Measurements from ENCODE around the gene FAM156B.
"Not testable (repeated sequence)": the region's sequence is repeated elsewhere in the genome, so short reads cannot be mapped to it uniquely, and the experiment has no call there.

The FAM156B gene, protein sequence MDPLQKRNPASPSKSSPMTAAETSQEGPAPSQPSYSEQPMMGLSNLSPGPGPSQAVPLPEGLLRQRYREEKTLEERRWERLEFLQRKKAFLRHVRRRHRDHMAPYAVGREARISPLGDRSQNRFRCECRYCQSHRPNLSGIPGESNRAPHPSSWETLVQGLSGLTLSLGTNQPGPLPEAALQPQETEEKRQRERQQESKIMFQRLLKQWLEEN

DNA sequence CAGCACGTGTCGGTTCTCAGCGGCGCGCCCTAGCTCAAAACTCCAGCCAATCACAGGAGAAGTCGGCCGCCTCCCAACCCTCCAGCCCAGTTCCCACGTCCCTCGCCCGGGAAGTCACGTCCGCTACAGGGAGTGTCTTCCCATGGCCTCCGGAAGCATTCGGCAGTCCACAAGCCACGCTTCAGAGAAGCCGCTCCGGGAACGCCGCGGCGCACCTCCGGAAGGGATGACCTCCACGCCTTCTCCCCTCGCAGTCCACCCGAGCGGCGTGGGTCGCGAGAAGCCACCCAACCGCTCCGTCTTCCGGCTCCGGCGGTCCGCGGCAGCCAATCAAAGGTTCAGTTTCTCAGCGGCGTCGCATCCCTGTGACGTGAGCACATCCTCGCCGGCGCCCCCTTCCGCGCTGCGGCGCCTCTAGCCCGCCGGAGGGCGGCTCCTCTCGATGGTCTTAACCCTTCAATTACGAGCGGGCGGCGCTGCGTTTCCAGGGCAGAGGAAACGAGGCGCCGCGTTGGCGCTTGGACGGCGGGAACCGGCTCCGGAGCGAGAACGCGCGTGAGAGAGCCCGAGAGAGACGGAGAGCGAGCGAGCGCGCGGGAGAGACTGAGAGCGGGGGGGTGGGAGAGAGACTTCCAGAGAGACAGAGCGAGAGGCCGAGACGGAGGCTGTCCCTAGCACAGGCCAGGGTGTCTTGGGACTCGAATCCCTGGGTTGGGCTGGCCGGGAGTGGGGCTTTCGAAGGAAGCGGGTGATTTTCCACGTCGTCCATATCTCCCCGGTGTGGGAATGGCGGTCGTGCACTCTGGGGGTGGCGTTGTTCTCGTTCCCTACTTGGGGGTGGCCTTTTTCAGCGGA is at the start of gene FAM156B:
Gene FAM156B (plus strand): TSS at position 476 of the 855 bp plus-strand sequence. CDS start 9,896 bp downstream, outside the sequence.
- not testable (repeated sequence) for H3K27ac ChIP-seq, H3K4me3 ChIP-seq

DNA sequence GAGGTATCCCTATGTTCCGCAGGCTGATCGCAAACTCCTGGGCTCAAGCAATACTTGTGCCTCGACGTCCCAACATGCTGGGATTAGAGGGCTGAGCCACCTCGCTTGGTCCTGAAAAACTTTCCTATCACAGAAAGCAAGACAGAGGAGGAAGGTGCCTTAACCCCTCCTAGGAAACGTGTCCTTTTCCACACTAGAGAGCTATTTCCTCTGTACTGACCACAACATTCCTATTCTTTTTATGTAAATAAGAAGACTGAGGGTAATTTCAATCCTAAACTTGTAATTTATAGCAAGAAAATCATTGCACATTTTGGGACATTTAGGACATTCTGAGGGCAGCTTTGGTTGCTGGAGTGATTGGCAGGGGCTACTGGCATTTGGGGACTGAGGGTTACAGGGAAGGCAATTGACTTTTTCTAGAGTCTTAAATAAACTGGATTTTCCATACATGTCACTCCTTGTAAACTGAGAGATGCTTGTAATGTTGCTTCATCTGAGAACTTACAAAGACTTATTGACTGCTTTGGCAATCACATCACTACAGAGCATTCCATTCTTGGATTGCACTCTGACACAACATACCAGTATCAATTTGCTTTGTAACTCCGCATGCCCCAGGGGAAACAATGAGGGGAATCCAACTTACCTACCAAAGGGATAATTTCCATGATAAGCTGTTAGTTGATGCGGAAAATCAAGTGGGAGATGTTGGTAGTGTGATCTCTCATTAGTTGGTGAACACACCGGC is 44.8 kb upstream of the FAM156B start:
- H3K27ac ChIP-seq = no peak overlapping the region
- no peak overlapping the region for H3K4me3 ChIP-seq

DNA sequence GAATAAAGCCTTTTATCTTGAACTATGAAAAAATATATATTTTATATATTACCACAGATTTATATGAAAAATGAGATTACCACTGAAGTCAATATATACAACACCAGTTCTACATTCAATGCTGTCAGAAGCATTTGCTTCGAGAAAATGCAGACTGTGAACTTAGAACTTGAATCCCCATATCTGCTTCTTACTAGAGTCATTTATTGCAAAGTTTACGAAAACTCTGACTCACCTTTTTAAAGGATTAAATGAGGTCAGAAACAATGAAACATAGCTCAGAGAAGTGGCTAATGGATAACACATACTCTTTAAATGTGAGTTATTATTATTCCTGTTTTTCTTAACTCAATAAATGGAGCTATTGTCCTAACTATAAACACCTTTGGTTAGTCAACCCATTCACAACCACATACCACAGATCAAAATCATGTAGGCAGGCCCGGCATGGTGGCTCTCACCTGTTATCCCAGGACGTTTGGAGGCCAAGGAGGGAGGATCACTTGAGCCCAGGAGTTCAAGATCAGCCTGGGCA is 40.1 kb upstream of the FAM156B start:
- H3K4me3 ChIP-seq, H3K27ac ChIP-seq: not testable (repeated sequence)

DNA sequence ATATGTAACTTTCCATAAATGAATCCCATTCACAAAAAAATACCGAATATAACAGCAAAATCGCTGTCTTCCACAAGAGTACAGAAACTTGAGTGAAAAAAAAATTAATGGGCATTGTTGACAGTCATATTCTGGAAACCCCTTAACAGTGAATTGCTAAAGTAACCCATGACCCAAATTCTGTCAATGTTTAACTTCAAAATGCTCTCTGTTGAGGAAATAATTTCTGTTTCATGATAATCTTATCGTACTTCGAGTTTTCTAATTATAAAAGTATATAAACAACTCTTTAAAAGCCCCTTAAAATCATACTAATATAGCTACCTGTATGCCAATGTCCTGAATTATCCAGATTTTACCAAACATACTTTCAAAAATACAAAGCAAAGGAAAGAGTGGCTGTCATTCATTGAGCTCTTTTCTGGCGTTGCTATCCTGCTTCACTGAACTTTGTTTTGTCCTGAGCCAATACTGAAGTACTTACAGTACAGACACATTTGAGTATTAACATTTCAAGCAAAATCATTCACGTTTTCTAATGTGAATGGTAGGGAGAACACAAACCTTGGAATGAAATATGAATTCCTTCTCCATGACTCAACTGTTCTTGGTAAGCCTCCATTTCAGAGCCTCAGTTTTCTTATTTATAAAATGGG is 31.7 kb upstream of the FAM156B start:
- no peak overlapping the region for H3K27ac ChIP-seq
- H3K4me3 ChIP-seq = no peak overlapping the region

DNA sequence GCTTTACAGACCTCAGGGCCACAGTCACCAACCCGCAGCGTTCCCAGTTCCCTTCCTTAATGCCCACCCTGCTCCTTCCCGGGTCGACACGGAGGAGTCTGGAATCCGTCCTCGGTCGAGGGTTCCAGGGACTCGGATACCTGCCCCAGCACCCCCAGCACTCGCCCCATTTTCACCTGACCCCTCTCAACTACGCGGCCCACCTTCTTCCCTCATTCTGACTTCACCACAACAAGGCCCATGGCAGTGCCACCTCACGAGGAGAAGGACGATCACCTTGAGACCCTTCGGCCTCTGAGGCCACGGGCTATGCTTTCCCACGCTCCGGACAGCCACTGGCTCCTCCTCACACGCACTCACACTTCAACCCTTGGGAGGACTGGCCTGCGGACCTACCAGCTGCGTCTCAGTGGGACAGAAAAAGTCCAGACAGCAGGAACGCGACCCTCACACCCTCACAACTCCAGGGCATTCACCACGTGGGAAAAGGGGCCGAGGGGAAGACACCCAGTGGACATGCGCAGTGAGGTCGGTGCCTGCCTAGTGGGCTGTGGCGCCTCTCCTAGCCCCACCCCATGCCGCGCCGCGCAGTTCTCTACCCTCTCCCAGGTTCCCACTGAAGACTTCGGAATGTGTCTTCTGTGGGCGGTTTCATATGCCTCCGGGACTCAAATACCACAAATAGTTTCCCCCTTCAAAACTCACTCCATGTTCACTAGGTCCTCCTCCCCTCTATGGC is 29.4 kb upstream of the FAM156B start, which contains the start of gene XAGE3:
Gene XAGE3 (minus strand): TSS at position 474 of the 739 bp plus-strand sequence. CDS start 950 bp downstream, outside the sequence.
- Histone ChIP-seq H3K27ac (no peak within 1 kb of the TSS), H3K4me3 (no peak within 1 kb of the TSS)

DNA sequence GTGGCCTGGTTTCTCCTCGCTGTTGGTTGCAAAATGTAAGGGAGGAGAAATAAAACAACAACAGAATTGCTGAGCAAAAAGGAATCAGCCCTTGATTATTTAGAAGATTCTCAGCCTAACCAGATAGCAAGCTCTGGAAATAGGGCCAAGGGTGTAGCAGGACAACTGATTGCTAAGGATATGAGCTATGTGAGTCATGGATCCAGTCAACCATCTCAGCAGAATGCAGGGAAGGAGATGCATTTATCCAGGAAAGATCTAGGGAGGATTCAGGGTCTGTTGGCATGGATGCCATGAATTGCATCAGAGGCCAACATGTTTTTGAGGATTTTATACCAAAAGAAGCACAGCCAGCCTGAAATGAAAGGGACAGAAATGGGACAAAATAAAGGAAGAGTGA is 27.1 kb upstream of the FAM156B start:
- Histone ChIP-seq H3K4me3 (no peak overlapping the region), H3K27ac (no peak overlapping the region)

DNA sequence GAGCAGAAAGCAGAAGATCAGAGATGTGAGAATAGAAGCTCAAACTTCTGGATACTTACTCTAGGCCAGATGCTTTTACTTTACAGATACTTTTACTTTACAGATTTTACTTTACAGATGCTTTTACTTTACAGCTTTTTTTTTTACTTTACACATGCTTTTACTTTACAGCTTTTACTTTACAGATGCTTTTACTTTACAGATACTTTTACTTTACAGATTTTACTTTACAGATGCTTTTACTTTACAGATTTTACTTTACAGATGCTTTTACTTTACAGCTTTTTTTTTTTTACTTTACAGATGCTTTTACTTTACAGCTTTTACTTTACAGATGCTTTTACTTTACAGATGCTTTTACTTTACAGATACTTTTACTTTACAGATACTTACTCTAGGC is 23.3 kb upstream of the FAM156B start:
- H3K27ac ChIP-seq, H3K4me3 ChIP-seq: not testable (repeated sequence)

DNA sequence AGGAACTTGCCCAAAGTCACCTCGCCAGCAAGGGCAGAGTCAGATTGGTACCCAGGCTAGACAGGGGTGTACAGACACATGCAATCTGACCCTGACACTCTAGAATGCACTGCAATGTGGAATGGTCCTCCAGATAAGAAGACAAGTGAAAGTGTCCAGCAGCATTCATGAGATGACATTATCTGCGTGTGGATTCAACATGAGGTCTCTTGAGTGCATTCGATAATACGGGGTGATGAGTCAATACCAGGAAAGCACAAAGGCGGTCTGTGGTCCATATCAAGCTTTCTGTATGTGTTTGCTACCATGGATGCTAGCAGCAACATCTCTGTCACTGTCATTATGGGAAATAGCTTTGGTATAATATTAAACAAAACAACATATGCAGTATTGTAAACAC is 22.5 kb upstream of the FAM156B start:
- Histone ChIP-seq H3K4me3 (no peak overlapping the region), H3K27ac (no peak overlapping the region)

DNA sequence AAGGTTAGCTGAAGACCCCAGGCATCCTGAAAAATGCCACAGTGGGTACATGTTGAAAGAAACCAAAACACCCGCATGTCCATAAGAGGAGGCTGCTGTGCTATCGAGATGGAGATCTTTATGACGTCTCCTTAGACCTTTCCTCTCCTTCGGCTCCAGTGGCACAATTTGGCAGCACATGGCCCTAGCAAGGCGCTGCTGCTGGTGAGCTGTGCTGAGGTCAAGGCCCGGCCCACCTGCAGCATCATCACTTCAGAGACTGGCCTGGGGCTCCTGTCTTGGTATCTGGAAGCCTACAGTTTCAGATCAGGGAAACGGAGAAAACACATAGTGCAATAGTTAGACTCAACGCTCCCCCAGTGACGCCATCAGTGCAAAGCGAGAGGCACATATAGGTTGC is 21.7 kb upstream of the FAM156B start:
- H3K4me3 ChIP-seq, H3K27ac ChIP-seq: not testable (repeated sequence)

DNA sequence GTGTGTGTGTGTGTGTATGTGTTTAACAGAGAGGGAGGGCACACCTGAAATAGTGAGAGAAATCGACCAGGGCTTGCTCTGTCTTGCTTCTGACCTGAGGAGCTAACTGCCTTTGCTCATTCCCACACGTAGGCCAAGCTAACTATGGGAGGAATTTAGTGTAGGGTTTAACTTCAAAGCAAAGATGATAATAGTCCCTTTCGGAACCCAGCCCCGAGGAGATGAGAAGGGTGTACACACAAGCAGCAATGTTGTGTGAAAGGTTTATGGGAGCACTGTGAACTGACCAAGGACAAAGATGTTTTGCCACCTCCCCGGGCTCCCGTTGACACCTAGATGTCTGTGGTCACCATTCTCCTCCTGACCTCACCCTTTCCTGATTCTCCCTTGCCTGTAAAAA is 20.7 kb upstream of the FAM156B start:
- H3K27ac ChIP-seq, H3K4me3 ChIP-seq: not testable (repeated sequence)

DNA sequence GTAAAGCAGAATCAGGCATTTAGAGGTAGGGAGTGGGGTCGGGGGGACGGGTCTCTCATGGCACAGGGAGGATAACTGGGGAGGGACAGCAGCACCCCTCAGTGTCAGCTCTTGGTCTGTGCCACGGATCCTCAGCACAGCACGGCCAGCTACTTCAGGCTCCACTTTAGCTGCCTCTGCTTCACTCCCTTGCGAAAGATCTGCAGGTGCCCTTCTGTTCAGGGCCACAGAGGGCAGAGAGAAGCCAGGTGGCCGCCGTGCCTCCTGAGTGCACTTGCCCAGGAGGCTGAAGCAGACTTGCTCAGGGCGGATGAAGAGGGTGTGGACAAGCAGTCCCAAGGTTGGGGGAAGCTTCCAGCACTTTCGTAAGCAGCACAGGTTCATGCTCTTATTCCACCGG is 9.7 kb upstream of the FAM156B start:
- H3K27ac ChIP-seq, H3K4me3 ChIP-seq: not testable (repeated sequence)

DNA sequence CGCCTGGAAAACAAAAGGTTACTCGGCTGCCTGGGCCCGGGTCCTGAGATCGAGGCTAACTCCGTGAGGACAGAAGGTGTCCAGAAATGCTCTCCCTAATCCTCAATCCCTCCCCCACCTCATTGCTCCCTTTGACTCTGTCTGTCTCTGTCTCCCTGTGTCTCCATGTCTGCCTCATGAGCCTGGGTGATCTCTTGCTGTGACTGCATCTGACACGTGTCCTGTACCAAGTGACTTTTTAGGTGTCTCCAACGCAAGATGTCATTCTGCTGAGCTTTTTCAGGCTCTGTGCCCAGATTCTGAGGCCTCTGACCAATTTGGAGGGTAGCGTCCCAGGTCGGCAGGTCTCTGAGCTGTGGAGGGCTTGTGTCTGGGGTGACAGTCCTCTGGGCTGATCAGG is 9.0 kb upstream of the FAM156B start:
- H3K4me3 ChIP-seq, H3K27ac ChIP-seq: not testable (repeated sequence)

DNA sequence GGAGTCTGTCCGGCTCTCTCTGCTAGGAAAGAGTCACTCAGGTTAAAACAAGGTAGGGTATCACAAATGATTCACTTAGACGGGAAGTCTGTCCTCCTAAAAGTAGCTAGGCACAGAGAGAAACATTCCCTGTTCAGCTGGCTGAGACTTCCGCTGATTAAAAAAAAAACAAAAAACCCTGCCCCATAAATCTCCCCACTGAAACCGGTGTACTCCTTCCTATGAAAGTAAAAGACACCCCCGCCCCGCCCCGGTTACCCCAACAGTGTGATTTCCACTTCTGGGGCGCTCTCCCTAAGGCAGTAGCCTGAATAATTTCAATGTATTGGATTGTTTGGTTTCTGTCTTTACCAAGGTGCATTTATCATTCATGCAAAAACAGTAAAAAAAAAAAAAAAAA is 692 bp upstream of the FAM156B start:
- H3K4me3 ChIP-seq, H3K27ac ChIP-seq: not testable (repeated sequence)

DNA sequence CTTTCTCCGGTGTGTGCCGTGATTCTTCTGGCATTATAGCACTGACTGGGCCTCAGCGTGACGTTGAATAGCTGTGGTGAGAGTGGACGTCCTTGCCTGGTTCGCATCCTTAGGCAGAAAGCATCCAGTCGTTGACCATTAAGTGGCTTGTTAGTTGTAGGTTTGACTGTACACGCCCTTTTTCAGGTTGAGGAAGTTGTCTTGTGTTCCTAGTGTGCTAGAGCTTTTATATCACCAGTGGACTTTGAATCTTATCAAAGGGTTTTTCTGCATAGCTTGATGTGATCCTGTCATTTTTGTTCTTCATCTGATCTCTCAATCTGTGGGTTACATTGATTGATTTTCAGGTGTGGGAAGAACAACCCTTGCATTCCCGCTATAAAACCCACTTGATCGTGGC is 8.4 kb downstream of the FAM156B start:
- H3K27ac ChIP-seq, H3K4me3 ChIP-seq: not testable (repeated sequence)

DNA sequence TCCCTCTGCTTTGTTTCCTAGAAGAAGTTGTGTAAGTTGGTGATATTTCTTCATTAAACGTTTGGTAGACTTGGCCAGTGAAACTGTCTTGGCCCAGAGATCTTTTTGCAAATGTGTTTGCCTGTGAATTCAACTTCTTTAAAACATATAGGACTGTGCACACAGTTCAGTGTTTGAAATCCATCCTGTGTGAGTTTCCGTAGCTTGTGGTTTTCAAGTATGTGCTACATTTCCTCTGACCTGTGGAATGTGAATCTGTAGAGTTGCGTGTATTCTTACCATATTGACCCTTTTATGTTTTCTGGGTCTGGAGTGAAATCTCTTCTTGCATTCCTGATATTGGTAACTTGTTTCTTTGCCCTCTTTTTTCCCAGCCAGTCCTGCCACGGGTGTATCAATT is 8.9 kb downstream of the FAM156B start:
- not testable (repeated sequence) for H3K4me3 ChIP-seq, H3K27ac ChIP-seq

DNA sequence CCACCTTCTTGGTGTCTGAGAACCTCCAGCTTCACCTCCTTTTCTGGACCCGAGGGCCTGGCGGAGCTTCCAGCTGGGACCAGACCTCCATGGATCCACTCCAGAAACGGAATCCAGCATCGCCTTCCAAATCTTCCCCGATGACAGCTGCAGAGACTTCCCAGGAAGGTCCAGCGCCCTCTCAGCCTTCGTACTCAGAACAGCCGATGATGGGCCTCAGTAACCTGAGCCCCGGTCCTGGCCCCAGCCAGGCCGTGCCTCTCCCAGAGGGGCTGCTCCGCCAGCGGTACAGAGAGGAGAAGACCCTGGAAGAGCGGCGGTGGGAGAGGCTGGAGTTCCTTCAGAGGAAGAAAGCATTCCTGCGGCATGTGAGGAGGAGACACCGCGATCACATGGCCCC is 10.0 kb downstream of the FAM156B start:
- not testable (repeated sequence) for H3K27ac ChIP-seq, H3K4me3 ChIP-seq

DNA sequence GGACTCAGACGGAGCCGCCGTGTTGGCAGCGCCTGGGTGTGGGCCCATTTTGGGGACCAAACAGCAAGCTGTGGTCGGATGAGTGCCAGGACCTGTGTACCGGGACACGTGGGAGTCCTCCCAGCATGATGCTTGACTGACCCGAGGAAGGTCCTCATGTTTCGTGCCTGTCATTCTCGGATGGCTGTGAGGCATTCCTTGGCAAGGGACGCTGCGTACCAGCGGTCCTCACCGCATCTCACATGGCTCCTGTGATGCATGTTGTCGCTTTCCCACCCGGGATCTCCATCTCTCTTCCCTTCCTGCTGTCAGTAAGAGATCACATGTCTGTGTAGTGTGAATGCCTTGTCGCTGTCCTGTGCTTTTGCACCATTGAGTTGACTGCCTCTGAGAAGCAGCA is 10.8 kb downstream of the FAM156B start:
- not testable (repeated sequence) for H3K27ac ChIP-seq, H3K4me3 ChIP-seq

DNA sequence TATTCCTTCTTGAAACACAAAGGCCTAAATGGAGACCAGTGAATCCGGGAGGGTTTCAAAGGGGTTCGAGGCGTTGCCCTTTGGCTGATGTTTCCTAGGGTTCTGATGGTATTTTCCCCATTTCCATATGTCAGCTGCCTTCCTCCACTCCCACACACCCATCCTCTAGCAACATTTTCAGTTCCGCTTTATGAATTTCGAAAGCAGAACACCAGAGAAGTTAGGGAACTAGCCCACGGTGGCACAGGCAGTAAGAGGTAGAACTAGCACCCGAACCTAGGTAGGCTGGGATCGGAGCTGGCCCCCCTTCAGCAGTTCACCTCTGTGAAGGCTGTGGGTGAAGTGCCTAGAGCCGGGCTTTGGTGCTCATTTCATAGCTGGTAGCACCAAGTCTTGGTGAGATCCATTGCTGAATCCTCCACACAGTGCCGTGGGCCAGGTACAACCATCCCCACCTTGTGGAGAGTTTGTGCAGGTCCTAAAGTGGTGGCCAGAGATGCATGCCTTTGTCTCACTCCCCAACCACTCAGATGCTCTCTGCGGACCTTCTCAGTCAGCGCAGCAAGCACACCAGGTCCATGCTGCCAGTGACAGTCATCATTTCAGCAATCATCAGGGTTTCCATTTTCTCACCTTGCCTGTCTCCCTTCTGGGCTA is 12.3 kb downstream of the FAM156B start:
- not testable (repeated sequence) for H3K4me3 ChIP-seq, H3K27ac ChIP-seq

DNA sequence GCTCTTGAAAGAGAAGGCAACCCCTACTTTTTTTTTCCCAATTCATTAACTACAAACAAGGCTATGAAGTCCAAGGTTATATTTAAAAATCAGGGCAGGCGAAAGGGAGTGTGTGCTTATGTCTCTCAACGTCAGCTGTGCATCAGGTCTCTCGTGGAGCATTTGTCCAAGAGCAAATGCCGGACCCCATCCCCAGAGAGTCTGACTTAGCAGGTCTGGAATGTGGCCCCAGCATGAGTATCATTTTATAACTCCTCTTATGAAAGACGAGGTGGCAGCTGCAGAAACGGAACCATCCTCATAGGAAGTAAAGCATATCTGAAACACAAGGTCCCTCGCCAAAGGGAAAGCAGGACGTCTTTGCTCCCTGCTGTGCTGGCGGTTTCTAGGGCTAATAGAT is 16.6 kb downstream of the FAM156B start:
- H3K4me3 ChIP-seq, H3K27ac ChIP-seq: not testable (repeated sequence)

All from skin epidermis (tissue), 12 donors.